Smooth muscle cell (in vitro differentiated cells): ENCODE measurements around the gene CASK. TPM values are rescaled to one million over a fixed set of nuclear protein-coding genes. Genes with fewer than 3 reads are reported as not detected.

Experiments used
- DNase-seq: peaks from one replicate; lab custom pipeline; 2025; ENCODE audit not compliant: unreplicated experiment; lab: John Stamatoyannopoulos, UW
- H2AFZ ChIP-seq: fragments of 200-600 bp; sonication (generic); 2 replicates; pipeline ENCODE4 v1.6.0; 2016; ENCODE audit warnings: antibody characterized with exemption, low read depth, mild to moderate bottlenecking
- H3F3A ChIP-seq: fragments of 200-600 bp; sonication (generic); 2 replicates; pipeline ENCODE4 v1.6.0; 2017; ENCODE audit warnings: antibody characterized with exemption, low read depth
- H3K27ac ChIP-seq: fragments of 200-600 bp; sonication (generic); 2 replicates; pipeline ENCODE4 v1.5.1; 2016; ENCODE audit warnings: low read depth, mild to moderate bottlenecking
- H3K27me3 ChIP-seq: fragments of 200-600 bp; sonication (generic); 2 replicates; pipeline ENCODE4 v1.6.1; 2016; ENCODE audit warnings: low read depth, mild to moderate bottlenecking
- H3K36me3 ChIP-seq: fragments of 200-600 bp; sonication (generic); 2 replicates; pipeline ENCODE4 v1.5.1; 2016; ENCODE audit warnings: low read depth
- H3K4me1 ChIP-seq: fragments of 200-600 bp; sonication (generic); 2 replicates; pipeline ENCODE4 v1.5.1; 2016; ENCODE audit warnings: low read depth
- H3K4me2 ChIP-seq: fragments of 200-600 bp; sonication (generic); 2 replicates; pipeline ENCODE4 v1.6.0; 2016; ENCODE audit warnings: mild to moderate bottlenecking
- H3K4me3 ChIP-seq: fragments of 200-600 bp; sonication (generic); 2 replicates; pipeline ENCODE4 v1.5.1; 2016; ENCODE audit warnings: mild to moderate bottlenecking
- H3K79me2 ChIP-seq: fragments of 200-600 bp; sonication (generic); 2 replicates; pipeline ENCODE4 v1.6.0; 2016; ENCODE audit warnings: low read depth, mild to moderate bottlenecking
- H3K9ac ChIP-seq: fragments of 200-600 bp; sonication (generic); 2 replicates; pipeline ENCODE4 v1.6.0; 2016; ENCODE audit warnings: low read depth
- H3K9me3 ChIP-seq: fragments of 200-600 bp; sonication (generic); replicated peaks from 2 replicates; pipeline ENCODE4 v1.5.1; 2016; ENCODE audit warnings: low read depth
- H4K20me1 ChIP-seq: fragments of 200-600 bp; sonication (generic); 2 replicates; pipeline ENCODE4 v1.6.0; 2016; ENCODE audit warnings: low read depth
- CTCF ChIP-seq: fragments of 200-600 bp; sonication (generic); IDR thresholded peaks from 2 replicates; pipeline ENCODE4 v1.5.1; 2017; ENCODE audit warnings: borderline replicate concordance, mild to moderate bottlenecking, antibody characterized with exemption; ENCODE audit not compliant: insufficient read depth, poor library complexity, severe bottlenecking
- WGBS: methylation state at CpG from one replicate; pipeline ENCODE4 v1.1.7; 2016; ENCODE audit warnings: low lambda C conversion rate; 5-methylcytosine and 5-hydroxymethylcytosine counted together
- polyA plus RNA-seq: library from polyadenylated mRNA; unstranded; fragments of >200 nt; fragmentation: Nextera tagmentation; extraction: Ambion mirVana; gene quantifications from 2 replicates; pipeline ENCODE4 v1.2.1, GENCODE V29; 2016
- total RNA-seq: library from RNA; depleted of rRNA; stranded (reverse); fragments of >200 nt; gene quantifications from 2 replicates; pipeline ENCODE4 v1.2.3, GENCODE V29; 2014

The CASK gene
- total and polyA plus RNA-seq, 2 experiments from 2014 or later, result 49.4 to 97.5 TPM

- TF ChIP-seq CTCF, result no peak
- Histone ChIP-seq H3K27me3 (no peaks in the 10 kb centered on the region), H3K79me2 (no peaks in the 10 kb centered on the region), H4K20me1 (no peaks in the 10 kb centered on the region), H3K36me3 (peaks cover 5% of the 10 kb centered on the region), H2AFZ (no peak overlapping the region), H3K4me2 (no peak overlapping the region), H3K9me3 (no peaks in the 10 kb centered on the region), H3K27ac (no peak overlapping the region), H3K4me1 (peaks cover 5% of the 10 kb centered on the region), H3K9ac (no peak overlapping the region), H3F3A (no peaks in the 10 kb centered on the region), H3K4me3 (no peak overlapping the region)
- no peak for DNase-seq
- 85% methylated on average over 5 of the region's 5 CpGs for WGBS
Observed at GRCh38 chrX:41519468-41519867, 403.9 kb downstream of the CASK start.

- Histone ChIP-seq H3K4me2 (no peak overlapping the region), H3K4me1 (peaks cover 2% of the 10 kb centered on the region), H4K20me1 (no peaks in the 10 kb centered on the region), H3K36me3 (peaks cover 5% of the 10 kb centered on the region), H3K4me3 (no peak overlapping the region), H3K27ac (no peak overlapping the region), H3K9ac (no peak overlapping the region), H3F3A (no peaks in the 10 kb centered on the region), H3K9me3 (no peaks in the 10 kb centered on the region), H3K27me3 (no peaks in the 10 kb centered on the region), H2AFZ (no peak overlapping the region), H3K79me2 (no peaks in the 10 kb centered on the region)
- 82% methylated on average over 5 of the region's 5 CpGs for WGBS
- no peak for DNase-seq
- no peak for TF ChIP-seq CTCF
Observed at GRCh38 chrX:41518841-41519220, 404.5 kb downstream of the CASK start.

- Histone ChIP-seq H2AFZ (no peak overlapping the region), H4K20me1 (no peaks in the 10 kb centered on the region), H3F3A (no peaks in the 10 kb centered on the region), H3K36me3 (peaks cover 5% of the 10 kb centered on the region), H3K4me3 (no peak overlapping the region), H3K27ac (no peak overlapping the region), H3K9me3 (no peaks in the 10 kb centered on the region), H3K9ac (no peak overlapping the region), H3K4me1 (no peaks in the 10 kb centered on the region), H3K4me2 (no peak overlapping the region), H3K79me2 (no peaks in the 10 kb centered on the region), H3K27me3 (no peaks in the 10 kb centered on the region)
- WGBS, result 81% methylated on average over 9 of the region's 9 CpGs
- no peak for DNase-seq
- TF ChIP-seq CTCF, result no peak
Observed at GRCh38 chrX:41518127-41518840, 405.1 kb downstream of the CASK start.
